Neural cell (in vitro differentiated cells): ENCODE results near the gene CLEC12A. TPM values are rescaled to one million over a fixed set of nuclear protein-coding genes. Genes with fewer than 3 reads are reported as not detected.

Experiments used
- H2AFZ ChIP-seq: fragments of 200-600, 300-800 bp; sonication (generic), shearing (Covaris generic); 2 replicates; pipeline ENCODE4 v1.6.0; 2014; ENCODE audit warnings: low read depth, mild to moderate bottlenecking, antibody characterized with exemption, low read length, moderate library complexity
- H3F3A ChIP-seq: fragments of 200-600 bp; shearing (Covaris generic); 2 replicates; pipeline ENCODE4 v1.6.1; 2016; ENCODE audit warnings: mild to moderate bottlenecking, moderate library complexity, mixed read lengths, antibody characterized with exemption, low read length; ENCODE audit not compliant: insufficient read depth, poor library complexity, severe bottlenecking
- H3K27ac ChIP-seq: fragments of 200-600, 300-800 bp; sonication (generic), shearing (Covaris generic); 2 replicates; pipeline ENCODE4 v1.5.1; 2014; ENCODE audit warnings: mild to moderate bottlenecking, low read length, moderate library complexity
- H3K27me3 ChIP-seq: fragments of 300-800, 200-600 bp; sonication (generic), shearing (Covaris generic); 2 replicates; pipeline ENCODE4 v1.6.0; 2014; ENCODE audit warnings: mild to moderate bottlenecking, low read depth, low read length, moderate library complexity; ENCODE audit not compliant: insufficient read depth
- H3K36me3 ChIP-seq: fragments of 300-800, 200-600 bp; sonication (generic), shearing (Covaris generic); 2 replicates; pipeline ENCODE4 v1.5.1; 2014; ENCODE audit warnings: mild to moderate bottlenecking, antibody characterized with exemption, low read length, moderate library complexity; ENCODE audit not compliant: insufficient read depth
- H3K4me2 ChIP-seq: fragments of 300-800, 200-600 bp; sonication (generic), shearing (Covaris generic); 2 replicates; pipeline ENCODE4 v1.6.0; 2014; ENCODE audit warnings: mild to moderate bottlenecking, low read length
- H3K4me3 ChIP-seq: fragments of 300-800, 200-600 bp; sonication (generic), shearing (Covaris generic); 2 replicates; pipeline ENCODE4 v1.5.1; 2014; ENCODE audit warnings: mild to moderate bottlenecking, low read length, moderate library complexity
- H3K79me2 ChIP-seq: fragments of 200-600 bp; shearing (Covaris generic); replicated peaks from 2 replicates; pipeline ENCODE4 v1.6.0; 2014; ENCODE audit warnings: mild to moderate bottlenecking, low read length, moderate library complexity; ENCODE audit not compliant: insufficient read depth
- H3K9ac ChIP-seq: fragments of 300-800, 200-600 bp; sonication (generic), shearing (Covaris generic); 2 replicates; pipeline ENCODE4 v1.6.1; 2016; ENCODE audit warnings: mild to moderate bottlenecking, low read length, mixed read lengths
- H3K9me2 ChIP-seq: fragments of 200-600 bp; shearing (Covaris generic); 2 replicates; pipeline ENCODE4 v1.6.1; 2016; ENCODE audit warnings: mild to moderate bottlenecking, low read length, mixed read lengths; ENCODE audit not compliant: insufficient read depth
- H3K9me3 ChIP-seq: fragments of 200-600, 300-800 bp; sonication (generic), shearing (Covaris generic); 2 replicates; pipeline ENCODE4 v1.6.1; 2016; ENCODE audit warnings: mild to moderate bottlenecking, mixed run types, low read length, moderate library complexity, mixed read lengths
- H4K20me1 ChIP-seq: fragments of 200-600 bp; shearing (Covaris generic); 2 replicates; pipeline ENCODE4 v1.6.1; 2016; ENCODE audit warnings: mild to moderate bottlenecking, mixed run types; ENCODE audit not compliant: insufficient read depth
- CTCF ChIP-seq: fragments of 450-650 bp; IDR thresholded peaks from 2 replicates; pipeline ENCODE4 v1.5.1; 2014; ENCODE audit warnings: antibody characterized with exemption, mild to moderate bottlenecking, moderate library complexity; ENCODE audit not compliant: poor library complexity, severe bottlenecking
- EZH2 ChIP-seq: fragments of 200-600, 300-800 bp; shearing (Covaris generic), sonication (generic); IDR thresholded peaks from 2 replicates; pipeline ENCODE4 v1.6.1; 2014; ENCODE audit warnings: antibody characterized with exemption, low read length, borderline replicate concordance, mild to moderate bottlenecking; ENCODE audit not compliant: insufficient read depth, poor library complexity, severe bottlenecking
- POLR2AphosphoS5 ChIP-seq: IDR thresholded peaks from 2 replicates; pipeline ENCODE4 v1.6.1; 2012
- RAD21 ChIP-seq: fragments of 450-650 bp; conservative IDR thresholded peaks from 2 replicates; pipeline ENCODE4 v1.6.1; 2014; ENCODE audit warnings: antibody characterized with exemption, mild to moderate bottlenecking, moderate library complexity
- SMC3 ChIP-seq: fragments of 450-650 bp; conservative IDR thresholded peaks from 2 replicates; pipeline ENCODE4 v1.6.1; 2014; ENCODE audit warnings: antibody characterized with exemption, mild to moderate bottlenecking, moderate library complexity; ENCODE audit not compliant: poor library complexity
- polyA plus RNA-seq: library from polyadenylated mRNA; depleted of rRNA; stranded (reverse); fragments of >200 nt; gene quantifications from 2 replicates; pipeline ENCODE4 v1.2.3, GENCODE V29; 2014

Gene CLEC12A
- polyA plus RNA-seq, 1 donor from 2014 or later = not detected

GRCh38 chr12:10033783-10034545 lies 62.8 kb downstream of the CLEC12A start:
- H3K27ac ChIP-seq = no peak overlapping the region
- H4K20me1 ChIP-seq = no peaks in the 10 kb centered on the region
- H2AFZ ChIP-seq = no peak overlapping the region
- no peaks in the 10 kb centered on the region for H3K9me2 ChIP-seq
- no peaks in the 10 kb centered on the region for H3K9me3 ChIP-seq
- H3F3A ChIP-seq = no peaks in the 10 kb centered on the region
- no peak overlapping the region for H3K4me2 ChIP-seq
- H3K27me3 ChIP-seq = no peaks in the 10 kb centered on the region
- no peak overlapping the region for H3K9ac ChIP-seq
- peak; percentile 66 for TF ChIP-seq CTCF
- no peak for TF ChIP-seq EZH2
- TF ChIP-seq RAD21 = peak; percentile 69
- peak; percentile 70 for TF ChIP-seq SMC3
- TF ChIP-seq POLR2AphosphoS5 = no peak
- no peaks in the 10 kb centered on the region for H3K36me3 ChIP-seq
- H3K4me3 ChIP-seq = no peak overlapping the region
- no peaks in the 10 kb centered on the region for H3K79me2 ChIP-seq

Other genes starting within 250 kb of the CLEC12A start
- not detected in 2 replicates for gene CLECL1, start 238.3 kb upstream of the CLEC12A start, polyA plus RNA-seq
- gene CD69, start 210.5 kb upstream of the CLEC12A start, polyA plus RNA-seq = 0.70 and 0.72 TPM in 2 replicates
- not detected in 2 replicates for gene KLRF1, start 143.9 kb upstream of the CLEC12A start, polyA plus RNA-seq
- 0.17 TPM in 1 of 2 replicates, not detected in the other for gene CLEC2B, start 102.1 kb upstream of the CLEC12A start, polyA plus RNA-seq
- not detected in 2 replicates for gene KLRF2, start 89.9 kb upstream of the CLEC12A start, polyA plus RNA-seq
- gene CLEC2A, start 39.0 kb upstream of the CLEC12A start, polyA plus RNA-seq = not detected in 2 replicates
- not detected in 2 replicates for gene CLEC1B, start 27.7 kb downstream of the CLEC12A start, polyA plus RNA-seq
- not detected in 2 replicates for gene CLEC12B, start 39.2 kb downstream of the CLEC12A start, polyA plus RNA-seq
- gene CLEC9A, start 59.3 kb downstream of the CLEC12A start, polyA plus RNA-seq = not detected in 2 replicates
- not detected in 2 replicates for gene CLEC1A, start 127.6 kb downstream of the CLEC12A start, polyA plus RNA-seq
- not detected in 2 replicates for gene CLEC7A, start 158.8 kb downstream of the CLEC12A start, polyA plus RNA-seq
- not detected in 2 replicates for gene OLR1, start 200.7 kb downstream of the CLEC12A start, polyA plus RNA-seq
- not detected in 2 replicates for gene TMEM52B, start 207.6 kb downstream of the CLEC12A start, polyA plus RNA-seq
- gene GABARAPL1, start 241.5 kb downstream of the CLEC12A start, polyA plus RNA-seq = 213 and 253 TPM in 2 replicates